HCT116 (cell line): ENCODE measurements around the gene TRIM23. TPM values are rescaled to one million over a fixed set of nuclear protein-coding genes. Genes with fewer than 3 reads are reported as not detected.

Experiments
- ATAC-seq: fragments of 200-7000 bp; cut with Tn5 transposase; 2 replicates; pipeline ENCODE4 v1.9.1; 2020; ENCODE audit warnings: mild to moderate bottlenecking, moderate library complexity
- BruUV-seq: library from RNA; stranded (reverse); fragments of 400-500 nt; replicated peaks from 2 replicates; lab custom pipeline; 2021; lab: Mats Ljungman, UMichigan
- CTCF ChIA-PET: fragments of 300-600 bp; sonication (Branson Sonifier 250); formaldehyde crosslinking; loops from one replicate; lab custom pipeline; 2021; ENCODE audit warnings: antibody characterized with exemption; lab: Charles Lee
- POLR2A ChIA-PET: fragments of 300-600, 350-600 bp; sonication (Branson Sonifier 250); formaldehyde crosslinking; loops from one replicate; lab custom pipeline; 2021; ENCODE audit warnings: antibody characterized with exemption; lab: Charles Lee
- RAD21 ChIA-PET, 2 experiments: fragments of 300-600 bp; sonication (Branson Sonifier 250); formaldehyde crosslinking; loops; one replicate each; lab custom pipeline; 2023; ENCODE audit warnings: low total read pairs in 2 of 2; ENCODE audit not compliant: uncharacterized antibody in 2 of 2, unreplicated experiment in 2 of 2, low non-redundant PET in 1 of 2; lab: Charles Lee
- DNase-seq: peaks from one replicate; pipeline ENCODE4 v3.0.0-alpha.2; 2010; ENCODE audit warnings: low read depth, low spot score
- H2AFZ ChIP-seq: fragments of 200-600 bp; shearing (Covaris generic), sonication (generic); 2 replicates; pipeline ENCODE4 v1.6.1; 2017; ENCODE audit warnings: low read depth, mixed run types, mixed read lengths, antibody characterized with exemption, low read length; ENCODE audit not compliant: poor library complexity, severe bottlenecking
- H3K27ac ChIP-seq: 2 replicates; pipeline ENCODE4 v1.5.1; 2012; ENCODE audit warnings: low read depth, low read length
- H3K27me3 ChIP-seq: fragments of 200-600 bp; sonication (generic); 2 replicates; pipeline ENCODE4 v1.6.1; 2016; ENCODE audit warnings: mixed run types, low read length, mixed read lengths; ENCODE audit not compliant: insufficient read depth
- H3K36me3 ChIP-seq, 2 experiments: fragments of 200-500 bp in 1 of 2; fragments of 200-600 bp in 1 of 2; sonication (Bioruptor generic) in 1 of 2; sonication (generic) in 1 of 2; 2 replicates each; pipeline versions ENCODE4 v1.5.1 to v1.6.1; 2014 to 2016; ENCODE audit warnings: low read length in 2 of 2, inconsistent platforms in 1 of 2, mixed read lengths in 1 of 2, mixed run types in 1 of 2; ENCODE audit not compliant: insufficient read depth in 2 of 2, control insufficient read depth in 1 of 2
- H3K4me1 ChIP-seq, 2 experiments: fragments of 200-600 bp in 1 of 2; sonication (generic) in 1 of 2; 2 replicates each; pipeline versions ENCODE4 v1.5.1 to v1.6.1; 2012 to 2017; ENCODE audit warnings: low read length in 2 of 2, inconsistent platforms in 1 of 2, mild to moderate bottlenecking in 1 of 2, mixed read lengths in 1 of 2, mixed run types in 1 of 2, moderate library complexity in 1 of 2; ENCODE audit not compliant: insufficient read depth in 2 of 2, control insufficient read depth in 1 of 2
- H3K4me2 ChIP-seq: fragments of 200-600 bp; sonication (generic); 2 replicates; pipeline ENCODE4 v1.6.1; 2017; ENCODE audit warnings: mixed run types, low read length, mixed read lengths
- H3K4me3 ChIP-seq, 2 experiments: fragments of 200-600 bp in 1 of 2; sonication (generic) in 1 of 2; replicated peaks in 1 of 2; 2 replicates each; pipeline ENCODE4 v1.5.1; 2011 to 2016; ENCODE audit warnings: low read length in 2 of 2, control low read depth in 1 of 2, low read depth in 1 of 2, mild to moderate bottlenecking in 1 of 2, mixed read lengths in 1 of 2, mixed run types in 1 of 2
- H3K79me2 ChIP-seq: fragments of 200-600 bp; sonication (generic); 2 replicates; pipeline ENCODE4 v1.6.1; 2017; ENCODE audit warnings: mild to moderate bottlenecking, mixed run types, low read length, moderate library complexity, mixed read lengths; ENCODE audit not compliant: insufficient read depth
- H3K9ac ChIP-seq: fragments of 200-600 bp; sonication (generic); 2 replicates; pipeline ENCODE4 v1.6.1; 2016; ENCODE audit warnings: low read length, mixed read lengths
- H3K9me2 ChIP-seq: fragments of 200-600 bp; sonication (generic), shearing (Covaris generic); 2 replicates; pipeline ENCODE4 v1.6.1; 2017; ENCODE audit warnings: mixed run types, mild to moderate bottlenecking, moderate library complexity; ENCODE audit not compliant: insufficient read depth
- H3K9me3 ChIP-seq, 2 experiments: fragments of 200-500 bp in 1 of 2; fragments of 200-600 bp in 1 of 2; sonication (Bioruptor generic) in 1 of 2; sonication (generic) in 1 of 2; 2 replicates each; pipeline ENCODE4 v1.6.1; 2014 to 2017; ENCODE audit warnings: low read length in 2 of 2, mixed read lengths in 2 of 2, inconsistent platforms in 1 of 2, low read depth in 1 of 2, mild to moderate bottlenecking in 1 of 2, mixed run types in 1 of 2, moderate library complexity in 1 of 2; ENCODE audit not compliant: control insufficient read depth in 1 of 2, insufficient read depth in 1 of 2
- H4K20me1 ChIP-seq: fragments of 200-600 bp; sonication (generic), shearing (Covaris generic); 2 replicates; pipeline ENCODE4 v1.6.1; 2017; ENCODE audit warnings: mixed run types, mild to moderate bottlenecking, moderate library complexity; ENCODE audit not compliant: insufficient read depth
- EZH2 ChIP-seq: fragments of 200-600 bp; sonication (generic); IDR thresholded peaks from 2 replicates; pipeline ENCODE4 v1.6.1; 2017; ENCODE audit warnings: antibody characterized with exemption, mixed run types
- SIN3A ChIP-seq: IDR thresholded peaks from 2 replicates; pipeline ENCODE4 v1.6.1; 2012; ENCODE audit warnings: low read depth
- SP1 ChIP-seq: IDR thresholded peaks from 2 replicates; pipeline ENCODE4 v1.6.1; 2012; ENCODE audit warnings: low read depth
- SRF ChIP-seq: IDR thresholded peaks from 2 replicates; pipeline ENCODE4 v1.6.1; 2012; ENCODE audit warnings: low read depth
- ZFX ChIP-seq: fragments of 450-650 bp; IDR thresholded peaks from 2 replicates; pipeline ENCODE4 v1.6.1; 2017
- intact Hi-C: fragments of 100-400 bp; cut with micrococcal nuclease; formaldehyde crosslinking; loops from 2 replicates; pipeline ENCODE4 v1.10.0; 2022
- total RNA-seq: library from RNA; stranded (reverse); gene quantifications from one replicate; pipeline ENCODE4 v1.2.1, GENCODE V29; 2021; ENCODE audit not compliant: unreplicated experiment
- TF ChIP-seq, protein P1 (sequence below): IDR thresholded peaks from 2 replicates; pipeline ENCODE4 v1.6.1; 2012
- TF ChIP-seq, protein P2 (sequence below): IDR thresholded peaks from 2 replicates; pipeline ENCODE4 v1.6.1; 2012; ENCODE audit warnings: low read depth
- TF ChIP-seq, protein P3 (sequence below): IDR thresholded peaks from 2 replicates; pipeline ENCODE4 v1.6.1; 2011; ENCODE audit warnings: mild to moderate bottlenecking, low read length, moderate library complexity; ENCODE audit not compliant: insufficient replicate concordance; ENCODE audit errors: extremely low read depth

Gene TRIM23
- total RNA-seq, 1 experiment from 2014 or later = 12.2 TPM

DNA sequence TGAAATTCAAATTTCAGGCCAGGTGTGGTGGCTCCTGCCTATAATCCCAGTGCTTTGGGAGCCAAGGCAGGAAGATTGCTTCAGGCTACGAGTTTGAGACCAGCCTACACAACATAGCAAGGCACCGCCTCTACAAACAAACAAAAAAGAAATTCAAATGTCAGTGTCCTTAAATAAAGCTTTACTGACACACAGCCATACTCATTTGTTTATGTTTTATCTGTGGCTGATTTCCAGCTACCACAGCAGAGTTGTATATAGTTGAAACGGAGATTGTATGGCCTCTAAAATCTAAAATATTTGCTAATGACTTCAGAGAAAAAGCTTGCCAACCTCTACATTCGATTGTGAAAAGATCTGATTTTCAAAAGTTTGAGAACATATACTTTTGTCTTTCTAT is 16.1 kb upstream of the TRIM23 start:
- TF ChIP-seq SP1 (no peak), ZFX (no peak), SIN3A (no peak), SRF (no peak), EZH2 (no peak)
- TF ChIP-seq, protein P1, sequence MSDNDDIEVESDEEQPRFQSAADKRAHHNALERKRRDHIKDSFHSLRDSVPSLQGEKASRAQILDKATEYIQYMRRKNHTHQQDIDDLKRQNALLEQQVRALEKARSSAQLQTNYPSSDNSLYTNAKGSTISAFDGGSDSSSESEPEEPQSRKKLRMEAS = no peak
- TF ChIP-seq, protein P2, sequence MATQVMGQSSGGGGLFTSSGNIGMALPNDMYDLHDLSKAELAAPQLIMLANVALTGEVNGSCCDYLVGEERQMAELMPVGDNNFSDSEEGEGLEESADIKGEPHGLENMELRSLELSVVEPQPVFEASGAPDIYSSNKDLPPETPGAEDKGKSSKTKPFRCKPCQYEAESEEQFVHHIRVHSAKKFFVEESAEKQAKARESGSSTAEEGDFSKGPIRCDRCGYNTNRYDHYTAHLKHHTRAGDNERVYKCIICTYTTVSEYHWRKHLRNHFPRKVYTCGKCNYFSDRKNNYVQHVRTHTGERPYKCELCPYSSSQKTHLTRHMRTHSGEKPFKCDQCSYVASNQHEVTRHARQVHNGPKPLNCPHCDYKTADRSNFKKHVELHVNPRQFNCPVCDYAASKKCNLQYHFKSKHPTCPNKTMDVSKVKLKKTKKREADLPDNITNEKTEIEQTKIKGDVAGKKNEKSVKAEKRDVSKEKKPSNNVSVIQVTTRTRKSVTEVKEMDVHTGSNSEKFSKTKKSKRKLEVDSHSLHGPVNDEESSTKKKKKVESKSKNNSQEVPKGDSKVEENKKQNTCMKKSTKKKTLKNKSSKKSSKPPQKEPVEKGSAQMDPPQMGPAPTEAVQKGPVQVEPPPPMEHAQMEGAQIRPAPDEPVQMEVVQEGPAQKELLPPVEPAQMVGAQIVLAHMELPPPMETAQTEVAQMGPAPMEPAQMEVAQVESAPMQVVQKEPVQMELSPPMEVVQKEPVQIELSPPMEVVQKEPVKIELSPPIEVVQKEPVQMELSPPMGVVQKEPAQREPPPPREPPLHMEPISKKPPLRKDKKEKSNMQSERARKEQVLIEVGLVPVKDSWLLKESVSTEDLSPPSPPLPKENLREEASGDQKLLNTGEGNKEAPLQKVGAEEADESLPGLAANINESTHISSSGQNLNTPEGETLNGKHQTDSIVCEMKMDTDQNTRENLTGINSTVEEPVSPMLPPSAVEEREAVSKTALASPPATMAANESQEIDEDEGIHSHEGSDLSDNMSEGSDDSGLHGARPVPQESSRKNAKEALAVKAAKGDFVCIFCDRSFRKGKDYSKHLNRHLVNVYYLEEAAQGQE = no peak
- TF ChIP-seq, protein P3, sequence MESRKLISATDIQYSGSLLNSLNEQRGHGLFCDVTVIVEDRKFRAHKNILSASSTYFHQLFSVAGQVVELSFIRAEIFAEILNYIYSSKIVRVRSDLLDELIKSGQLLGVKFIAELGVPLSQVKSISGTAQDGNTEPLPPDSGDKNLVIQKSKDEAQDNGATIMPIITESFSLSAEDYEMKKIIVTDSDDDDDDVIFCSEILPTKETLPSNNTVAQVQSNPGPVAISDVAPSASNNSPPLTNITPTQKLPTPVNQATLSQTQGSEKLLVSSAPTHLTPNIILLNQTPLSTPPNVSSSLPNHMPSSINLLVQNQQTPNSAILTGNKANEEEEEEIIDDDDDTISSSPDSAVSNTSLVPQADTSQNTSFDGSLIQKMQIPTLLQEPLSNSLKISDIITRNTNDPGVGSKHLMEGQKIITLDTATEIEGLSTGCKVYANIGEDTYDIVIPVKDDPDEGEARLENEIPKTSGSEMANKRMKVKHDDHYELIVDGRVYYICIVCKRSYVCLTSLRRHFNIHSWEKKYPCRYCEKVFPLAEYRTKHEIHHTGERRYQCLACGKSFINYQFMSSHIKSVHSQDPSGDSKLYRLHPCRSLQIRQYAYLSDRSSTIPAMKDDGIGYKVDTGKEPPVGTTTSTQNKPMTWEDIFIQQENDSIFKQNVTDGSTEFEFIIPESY = no peak
- Histone ChIP-seq H3K4me3 (no peak overlapping the region), H3K27me3 (no peaks in the 10 kb centered on the region), H3K4me1 (no peaks in the 10 kb centered on the region), H3K4me2 (no peak overlapping the region), H3K9me3 (no peaks in the 10 kb centered on the region), H4K20me1 (no peaks in the 10 kb centered on the region), H3K9me2 (no peaks in the 10 kb centered on the region), H3K79me2 (no peaks in the 10 kb centered on the region), H3K36me3 (peaks cover 0 to 3% of the 10 kb centered on the region in 2 experiments; a peak in 1 of 4 replicates), H3K27ac (no peak overlapping the region), H3K9ac (no peak overlapping the region), H2AFZ (no peak overlapping the region)
- no peak for ATAC-seq
- no TSS peak for BruUV-seq
- no peak for DNase-seq
- RAD21 ChIA-PET = no interaction called here
- CTCF ChIA-PET = no interaction called here
- POLR2A ChIA-PET = no interaction called here
- intact Hi-C loops = no loop called here
